Liver (tissue), 9 donors: ENCODE results near the gene FSIP2. TPM values are rescaled to one million over a fixed set of nuclear protein-coding genes. Genes with fewer than 3 reads are reported as not detected.

Experiments
- DNase-seq: peaks from one replicate; pipeline ENCODE4 v3.0.0-alpha.2; 2017; ENCODE audit warnings: low spot score
- H3K27ac ChIP-seq, 2 donors: one replicate each; pipeline ENCODE4 v1.7.0; 2013; ENCODE audit warnings: inconsistent platforms in 2 of 2, low read length in 2 of 2, control low read depth in 1 of 2, low read depth in 1 of 2, mild to moderate bottlenecking in 1 of 2
- H3K27me3 ChIP-seq, 4 donors: one replicate each; pipeline versions ENCODE4 v1.6.1 to v1.7.0; 2013; ENCODE audit warnings: low read length in 3 of 4, inconsistent platforms in 1 of 4, mild to moderate bottlenecking in 1 of 4, moderate library complexity in 1 of 4; ENCODE audit not compliant: control insufficient read depth in 4 of 4, insufficient read depth in 4 of 4
- H3K36me3 ChIP-seq, 4 donors: one replicate each; pipeline versions ENCODE4 v1.6.1 to v1.7.0; 2013; ENCODE audit warnings: low read length in 3 of 4, mild to moderate bottlenecking in 3 of 4, low read depth in 1 of 4, moderate library complexity in 1 of 4; ENCODE audit not compliant: control insufficient read depth in 4 of 4, insufficient read depth in 3 of 4
- H3K4me1 ChIP-seq, 4 donors: one replicate each; pipeline versions ENCODE4 v1.6.1 to v1.7.0; 2013; ENCODE audit warnings: low read length in 3 of 4, mild to moderate bottlenecking in 3 of 4, moderate library complexity in 1 of 4; ENCODE audit not compliant: control insufficient read depth in 4 of 4, insufficient read depth in 4 of 4
- H3K4me3 ChIP-seq, 3 donors: one replicate each; pipeline versions ENCODE4 v1.6.1 to v1.7.0; 2013; ENCODE audit warnings: low read length in 3 of 3, control low read depth in 1 of 3, low read depth in 1 of 3, mild to moderate bottlenecking in 1 of 3
- H3K9ac ChIP-seq, 2 donors: one replicate each; pipeline ENCODE4 v1.7.0; 2013; ENCODE audit warnings: low read length in 2 of 2, mild to moderate bottlenecking in 2 of 2, moderate library complexity in 2 of 2, control low read depth in 1 of 2, low read depth in 1 of 2
- H3K9me3 ChIP-seq, 4 donors: one replicate each; pipeline versions ENCODE4 v1.6.1 to v1.7.0; 2013; ENCODE audit warnings: low read length in 3 of 4; ENCODE audit not compliant: control insufficient read depth in 4 of 4
- ATF3 ChIP-seq: IDR thresholded peaks from 2 replicates; pipeline ENCODE4 v1.6.1; 2016; ENCODE audit warnings: antibody characterized with exemption
- EGR1 ChIP-seq, 2 donors: IDR thresholded peaks; 2 replicates each; pipeline ENCODE4 v1.6.1; 2016 to 2018; ENCODE audit warnings: antibody characterized with exemption in 2 of 2, low read depth in 2 of 2
- FOXA2 ChIP-seq: IDR thresholded peaks from 2 replicates; pipeline ENCODE4 v1.6.1; 2016; ENCODE audit warnings: antibody characterized with exemption
- GABPA ChIP-seq, 2 donors: IDR thresholded peaks in 1 of 2; conservative IDR thresholded peaks in 1 of 2; 2 replicates each; pipeline ENCODE4 v1.6.1; 2016; ENCODE audit warnings: antibody characterized with exemption in 2 of 2, mild to moderate bottlenecking in 1 of 2, moderate library complexity in 1 of 2
- HNF4A ChIP-seq, 2 donors: conservative IDR thresholded peaks; 2 replicates each; pipeline ENCODE4 v1.6.1; 2016; ENCODE audit warnings: antibody characterized with exemption in 2 of 2, mild to moderate bottlenecking in 2 of 2
- HNF4G ChIP-seq: IDR thresholded peaks from 2 replicates; pipeline ENCODE4 v1.6.1; 2016; ENCODE audit warnings: antibody characterized with exemption
- JUND ChIP-seq, 2 donors: IDR thresholded peaks; 2 replicates each; pipeline ENCODE4 v1.6.1; 2016; ENCODE audit warnings: antibody characterized with exemption in 2 of 2
- MAX ChIP-seq: IDR thresholded peaks from 2 replicates; pipeline ENCODE4 v1.6.1; 2016; ENCODE audit warnings: antibody characterized with exemption
- NR2F2 ChIP-seq: IDR thresholded peaks from 2 replicates; pipeline ENCODE4 v1.6.1; 2016; ENCODE audit warnings: antibody characterized with exemption
- RAD21 ChIP-seq, 2 donors: IDR thresholded peaks; 2 replicates each; pipeline ENCODE4 v1.6.1; 2016; ENCODE audit warnings: antibody characterized with exemption in 2 of 2, mild to moderate bottlenecking in 2 of 2
- SP1 ChIP-seq: IDR thresholded peaks from 2 replicates; pipeline ENCODE4 v1.6.1; 2018; ENCODE audit warnings: antibody characterized with exemption, mild to moderate bottlenecking
- TAF1 ChIP-seq: conservative IDR thresholded peaks from 2 replicates; pipeline ENCODE4 v1.6.1; 2016; ENCODE audit warnings: antibody characterized with exemption, mild to moderate bottlenecking
- YY1 ChIP-seq: IDR thresholded peaks from 2 replicates; pipeline ENCODE4 v1.6.1; 2016; ENCODE audit warnings: antibody characterized with exemption, mild to moderate bottlenecking
- ZBTB33 ChIP-seq: IDR thresholded peaks from 2 replicates; pipeline ENCODE4 v1.6.1; 2016; ENCODE audit warnings: antibody characterized with exemption
- WGBS: extraction: QIAGEN DNeasy Blood & Tissue Kit; methylation state at CpG from one replicate; pipeline ENCODE4 v1.1.7; 2013; 5-methylcytosine and 5-hydroxymethylcytosine counted together
- polyA plus RNA-seq, 2 donors: library from polyadenylated mRNA; stranded (reverse) in 1 of 2; unstranded in 1 of 2; fragments of 200-250 nt in 1 of 2; fragments of >200 nt in 1 of 2; fragmentation: Nextera tagmentation in 1 of 2; extraction: Ambion mirVana in 1 of 2; gene quantifications; one replicate each; pipeline versions ENCODE4 v1.2.1 to v1.2.3, GENCODE V29; 2013 to 2015
- total RNA-seq, 2 donors: library from RNA; depleted of rRNA; stranded (reverse); fragments of >200 nt; gene quantifications; one replicate each; pipeline ENCODE4 v1.2.3, GENCODE V29; 2014
- TF ChIP-seq, protein P1 (sequence below): IDR thresholded peaks from 2 replicates; pipeline ENCODE4 v1.6.1; 2016; ENCODE audit warnings: antibody characterized with exemption, mild to moderate bottlenecking
- TF ChIP-seq, protein P2 (sequence below): fragments of 150-350 bp; IDR thresholded peaks from 2 replicates; pipeline ENCODE4 v1.5.1; 2017; ENCODE audit warnings: improper control_type of control experiment, low read depth, low read length; ENCODE audit not compliant: missing input control
- donor health status: healthy.
- donor health status: healthy.
- donor health status: healthy.
- donor health status: healthy.
- donor health status: healthy.

Gene FSIP2
- total and polyA plus RNA-seq, 4 donors: 0.01 to 0.75 (median 0.19) TPM

- Histone ChIP-seq H3K9me3 (peaks cover 0 to 2% (median 0%) of the 10 kb centered on the region in 4 donors), H3K27me3 (no peaks in the 10 kb centered on the region), H3K36me3 (no peaks in the 10 kb centered on the region), H3K9ac (no peak overlapping the region), H3K27ac (no peak overlapping the region), H3K4me3 (no peak overlapping the region), H3K4me1 (no peaks in the 10 kb centered on the region)
- 86% methylated on average over 4 of the region's 4 CpGs for WGBS
- TF ChIP-seq ZBTB33 (no peak), SP1 (no peak), RAD21 (IDR thresholded peaks at IDR 0.05) (no peak), TAF1 (no peak), YY1 (no peak), NR2F2 (no peak), HNF4A (conservative IDR thresholded peaks at IDR 0.05) (no peak), GABPA (IDR thresholded peaks at IDR 0.05 in 1 of 2, conservative IDR thresholded peaks at IDR 0.05 in 1 of 2) (no peak), FOXA2 (no peak), ATF3 (no peak), EGR1 (IDR thresholded peaks at IDR 0.05; ENCODE audit: low read depth in 2 of 2) (no peak)
- TF ChIP-seq, protein P1, sequence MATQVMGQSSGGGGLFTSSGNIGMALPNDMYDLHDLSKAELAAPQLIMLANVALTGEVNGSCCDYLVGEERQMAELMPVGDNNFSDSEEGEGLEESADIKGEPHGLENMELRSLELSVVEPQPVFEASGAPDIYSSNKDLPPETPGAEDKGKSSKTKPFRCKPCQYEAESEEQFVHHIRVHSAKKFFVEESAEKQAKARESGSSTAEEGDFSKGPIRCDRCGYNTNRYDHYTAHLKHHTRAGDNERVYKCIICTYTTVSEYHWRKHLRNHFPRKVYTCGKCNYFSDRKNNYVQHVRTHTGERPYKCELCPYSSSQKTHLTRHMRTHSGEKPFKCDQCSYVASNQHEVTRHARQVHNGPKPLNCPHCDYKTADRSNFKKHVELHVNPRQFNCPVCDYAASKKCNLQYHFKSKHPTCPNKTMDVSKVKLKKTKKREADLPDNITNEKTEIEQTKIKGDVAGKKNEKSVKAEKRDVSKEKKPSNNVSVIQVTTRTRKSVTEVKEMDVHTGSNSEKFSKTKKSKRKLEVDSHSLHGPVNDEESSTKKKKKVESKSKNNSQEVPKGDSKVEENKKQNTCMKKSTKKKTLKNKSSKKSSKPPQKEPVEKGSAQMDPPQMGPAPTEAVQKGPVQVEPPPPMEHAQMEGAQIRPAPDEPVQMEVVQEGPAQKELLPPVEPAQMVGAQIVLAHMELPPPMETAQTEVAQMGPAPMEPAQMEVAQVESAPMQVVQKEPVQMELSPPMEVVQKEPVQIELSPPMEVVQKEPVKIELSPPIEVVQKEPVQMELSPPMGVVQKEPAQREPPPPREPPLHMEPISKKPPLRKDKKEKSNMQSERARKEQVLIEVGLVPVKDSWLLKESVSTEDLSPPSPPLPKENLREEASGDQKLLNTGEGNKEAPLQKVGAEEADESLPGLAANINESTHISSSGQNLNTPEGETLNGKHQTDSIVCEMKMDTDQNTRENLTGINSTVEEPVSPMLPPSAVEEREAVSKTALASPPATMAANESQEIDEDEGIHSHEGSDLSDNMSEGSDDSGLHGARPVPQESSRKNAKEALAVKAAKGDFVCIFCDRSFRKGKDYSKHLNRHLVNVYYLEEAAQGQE: no peak
- TF ChIP-seq, protein P2, sequence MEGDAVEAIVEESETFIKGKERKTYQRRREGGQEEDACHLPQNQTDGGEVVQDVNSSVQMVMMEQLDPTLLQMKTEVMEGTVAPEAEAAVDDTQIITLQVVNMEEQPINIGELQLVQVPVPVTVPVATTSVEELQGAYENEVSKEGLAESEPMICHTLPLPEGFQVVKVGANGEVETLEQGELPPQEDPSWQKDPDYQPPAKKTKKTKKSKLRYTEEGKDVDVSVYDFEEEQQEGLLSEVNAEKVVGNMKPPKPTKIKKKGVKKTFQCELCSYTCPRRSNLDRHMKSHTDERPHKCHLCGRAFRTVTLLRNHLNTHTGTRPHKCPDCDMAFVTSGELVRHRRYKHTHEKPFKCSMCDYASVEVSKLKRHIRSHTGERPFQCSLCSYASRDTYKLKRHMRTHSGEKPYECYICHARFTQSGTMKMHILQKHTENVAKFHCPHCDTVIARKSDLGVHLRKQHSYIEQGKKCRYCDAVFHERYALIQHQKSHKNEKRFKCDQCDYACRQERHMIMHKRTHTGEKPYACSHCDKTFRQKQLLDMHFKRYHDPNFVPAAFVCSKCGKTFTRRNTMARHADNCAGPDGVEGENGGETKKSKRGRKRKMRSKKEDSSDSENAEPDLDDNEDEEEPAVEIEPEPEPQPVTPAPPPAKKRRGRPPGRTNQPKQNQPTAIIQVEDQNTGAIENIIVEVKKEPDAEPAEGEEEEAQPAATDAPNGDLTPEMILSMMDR: no peak
- no peak for DNase-seq
Observed at GRCh38 chr2:185854885-185855284, 116.3 kb downstream of the FSIP2 start.

GRCh38 chr2:185857691-185858090 lies 119.1 kb downstream of the FSIP2 start:
- TF ChIP-seq TAF1 (no peak), FOXA2 (no peak), MAX (no peak), JUND (IDR thresholded peaks at IDR 0.05) (no peak), HNF4G (no peak)
- Histone ChIP-seq H3K4me1 (no peaks in the 10 kb centered on the region), H3K4me3 (no peak overlapping the region), H3K27ac (no peak overlapping the region), H3K9me3 (no peaks in the 10 kb centered on the region), H3K27me3 (no peaks in the 10 kb centered on the region), H3K9ac (no peak overlapping the region), H3K36me3 (no peaks in the 10 kb centered on the region)
- DNase-seq: no peak
